D341Med (cell line): ENCODE measurements around the gene COL21A1.

Experiments
- DNase-seq: peaks from one replicate; pipeline ENCODE4 v3.0.0; 2012; ENCODE audit warnings: low spot score

Gene COL21A1

DNA sequence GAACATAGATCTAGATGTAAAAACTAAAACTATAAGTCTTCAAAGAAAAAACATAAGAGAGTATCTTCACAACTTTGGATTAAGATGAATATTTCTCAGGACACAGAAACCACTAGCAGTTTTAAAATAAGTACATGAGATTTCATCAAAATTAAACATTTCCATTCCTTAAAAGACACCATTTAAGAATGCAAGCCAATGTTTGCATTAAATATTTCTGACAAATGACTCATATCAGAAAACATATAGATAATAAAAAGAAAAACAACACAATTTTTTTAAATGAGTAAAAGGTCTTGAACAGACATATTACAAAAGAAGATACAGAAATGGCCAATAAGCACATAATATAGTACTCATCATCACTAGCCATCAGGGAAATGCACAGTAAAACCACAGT, 59.7 kb downstream of the COL21A1 start:
- no peak for DNase-seq

DNA sequence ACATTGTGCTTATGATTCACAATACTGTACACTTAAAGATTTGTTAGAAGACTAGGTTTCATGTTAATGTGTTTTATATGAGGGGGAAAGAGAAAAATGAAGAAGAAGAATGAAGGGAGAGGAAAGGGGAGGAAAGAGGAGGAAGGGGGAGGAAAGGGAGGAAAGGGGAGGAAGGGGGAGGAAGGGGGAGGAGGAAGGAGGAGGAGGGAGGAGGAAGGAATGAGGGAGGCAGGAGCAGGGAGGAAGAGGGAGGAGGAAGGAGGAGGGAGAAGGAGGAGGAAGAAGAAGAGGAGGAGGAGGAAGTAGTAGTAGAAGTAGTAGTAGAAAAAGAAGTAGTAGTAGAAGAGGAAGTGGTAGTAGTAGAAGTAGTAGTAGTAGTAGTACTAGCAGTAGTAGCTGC, 70.6 kb downstream of the COL21A1 start:
- DNase-seq, result no peak

DNA sequence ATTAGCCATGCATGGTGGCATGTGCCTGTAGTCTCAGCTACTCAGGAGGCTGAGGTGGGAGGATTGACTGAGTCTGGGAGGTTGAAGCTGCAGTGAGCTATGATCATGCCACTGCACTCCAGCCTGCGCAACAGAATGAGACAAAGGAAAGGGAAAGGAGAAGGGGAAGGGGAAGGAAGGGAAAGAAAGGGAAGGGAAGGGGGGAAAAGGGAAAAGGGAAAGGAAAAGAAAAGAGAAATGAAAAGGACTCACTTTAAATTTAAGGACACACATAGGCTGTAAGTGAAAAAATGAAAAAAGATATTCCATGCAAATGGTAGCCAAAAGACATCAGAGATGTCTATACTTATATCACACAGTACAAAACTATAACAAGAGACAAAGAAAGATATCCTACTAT, 74.2 kb downstream of the COL21A1 start:
- DNase-seq, result no peak

DNA sequence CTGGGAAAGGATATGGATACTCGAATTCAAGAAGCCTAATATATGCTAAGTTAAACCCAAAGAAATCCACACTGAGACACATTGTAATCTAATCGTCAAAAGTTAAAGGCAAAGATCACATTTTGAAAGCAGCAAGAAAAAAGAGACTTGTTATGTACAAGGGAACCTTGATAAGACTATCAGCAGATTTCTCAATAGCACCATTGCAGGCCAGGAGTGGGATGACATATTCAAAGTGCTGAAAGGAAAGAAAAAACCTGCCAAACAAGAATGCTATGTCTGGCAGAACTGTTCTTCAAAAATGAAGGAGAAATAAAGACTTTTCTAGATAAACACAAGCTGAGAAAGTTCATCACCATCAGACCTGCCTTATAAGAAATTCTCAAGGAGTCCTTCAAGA, 75.2 kb downstream of the COL21A1 start:
- no peak for DNase-seq

DNA sequence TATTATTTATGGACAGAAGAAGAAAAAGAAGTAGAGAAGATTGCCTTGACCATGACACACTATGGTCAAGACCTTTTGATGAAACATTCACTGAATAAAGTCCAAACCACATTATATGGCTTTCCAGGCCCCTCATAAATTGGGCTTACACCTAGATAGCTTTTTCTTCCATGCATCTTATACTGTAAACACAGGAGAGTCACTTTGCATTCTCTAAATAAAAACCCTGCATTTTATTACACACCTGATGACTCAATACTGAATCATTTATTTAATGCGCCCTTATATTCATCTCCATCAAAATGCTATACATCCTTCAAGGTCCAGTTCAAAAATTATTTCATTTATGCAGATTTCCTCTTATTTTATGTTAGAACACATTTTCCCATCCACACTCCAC, 78.0 kb downstream of the COL21A1 start:
- DNase-seq, result no peak

DNA sequence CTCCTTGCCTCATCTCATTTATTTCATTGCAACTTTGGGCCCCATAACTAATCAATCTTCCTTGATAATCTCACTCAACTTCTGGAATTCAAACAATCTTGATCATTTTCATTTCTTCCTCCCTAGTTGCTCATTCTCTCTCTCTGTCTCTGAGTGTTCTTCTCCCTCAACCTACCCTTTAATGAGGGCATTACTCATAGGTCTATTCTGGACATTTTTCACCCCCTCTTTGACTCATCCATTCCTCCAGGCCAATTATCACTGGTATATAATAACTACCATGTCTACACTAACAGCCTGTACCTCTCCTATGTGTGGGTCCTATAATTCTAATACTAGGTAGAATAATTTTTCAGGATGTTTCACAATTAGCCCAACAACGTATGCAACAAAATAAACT, 78.8 kb downstream of the COL21A1 start:
- DNase-seq, result no peak

DNA sequence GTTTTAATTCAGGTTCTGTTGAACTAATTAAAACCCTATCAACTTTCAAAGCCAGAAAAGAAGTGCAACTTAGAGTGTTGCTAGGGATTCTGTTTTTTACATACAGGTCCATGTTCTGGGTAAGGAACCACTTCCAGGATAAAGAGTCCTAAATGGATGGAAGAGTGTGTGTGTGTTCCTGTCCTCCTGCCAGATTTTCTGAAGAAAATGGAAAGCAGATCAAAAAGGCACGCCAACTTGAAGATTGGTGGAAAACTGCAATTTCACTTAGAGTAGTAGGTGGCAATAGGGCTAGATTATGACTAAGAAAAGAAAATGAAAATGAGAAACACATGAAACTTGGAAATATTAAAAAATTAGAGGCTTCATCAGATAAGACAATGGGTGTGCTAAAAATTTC, 85.3 kb downstream of the COL21A1 start:
- no peak for DNase-seq

DNA sequence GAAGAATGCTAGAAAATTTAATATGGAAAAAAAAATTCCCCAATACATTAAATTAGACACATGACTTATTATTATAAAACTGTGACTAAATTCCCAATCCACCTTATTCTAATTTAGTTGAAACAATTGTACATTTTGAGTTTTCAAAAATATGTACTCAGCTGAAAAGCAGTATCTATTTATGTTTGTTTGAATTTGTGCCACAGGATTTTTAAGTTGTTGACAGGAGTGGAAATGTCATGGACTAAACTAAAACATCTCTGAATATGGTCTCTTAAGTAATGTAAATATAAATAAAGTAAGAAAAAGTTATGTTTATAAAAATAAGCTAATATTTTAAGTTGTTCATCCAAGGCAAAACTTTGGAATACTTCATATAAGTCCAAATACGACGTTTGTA, 86.9 kb downstream of the COL21A1 start:
- DNase-seq, result no peak

DNA sequence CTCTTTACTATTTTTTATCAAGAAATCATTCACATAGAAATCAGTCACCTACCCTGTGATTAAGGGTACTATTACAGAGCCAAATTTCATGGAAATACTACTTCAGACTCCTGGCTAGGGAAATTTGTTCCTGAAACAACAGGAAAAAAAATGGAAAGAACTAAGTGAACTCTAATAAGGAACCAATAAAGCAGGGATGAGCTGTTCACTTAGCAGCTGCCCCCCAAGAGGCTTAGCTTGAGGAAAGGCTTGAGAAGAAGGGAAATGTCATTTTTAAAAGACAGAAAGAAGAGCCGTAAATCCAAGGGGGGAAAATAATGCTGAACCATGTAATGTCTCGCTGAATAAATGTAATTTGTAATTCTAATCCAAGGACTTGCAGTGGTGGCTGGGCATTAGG, 88.8 kb downstream of the COL21A1 start:
- no peak for DNase-seq

DNA sequence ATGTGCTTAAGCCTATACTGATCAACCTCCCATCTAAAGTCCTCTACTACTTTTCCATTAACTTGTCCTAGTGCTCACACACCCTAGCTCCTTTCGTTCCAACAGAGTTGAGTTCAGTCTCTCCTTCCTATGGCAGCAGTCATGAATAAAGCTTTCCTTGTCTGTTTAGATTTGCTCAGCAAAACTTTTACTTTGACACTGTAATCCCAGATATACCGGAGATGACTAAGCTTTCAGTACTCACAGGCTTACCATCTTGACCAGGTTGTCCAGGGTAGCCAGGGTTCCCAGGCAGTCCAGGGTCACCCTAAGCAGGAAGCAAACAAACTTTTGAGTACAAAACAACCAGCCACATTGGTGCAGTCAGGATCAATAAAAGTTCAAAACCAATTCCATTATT, 90.7 kb downstream of the COL21A1 start:
- no peak for DNase-seq

DNA sequence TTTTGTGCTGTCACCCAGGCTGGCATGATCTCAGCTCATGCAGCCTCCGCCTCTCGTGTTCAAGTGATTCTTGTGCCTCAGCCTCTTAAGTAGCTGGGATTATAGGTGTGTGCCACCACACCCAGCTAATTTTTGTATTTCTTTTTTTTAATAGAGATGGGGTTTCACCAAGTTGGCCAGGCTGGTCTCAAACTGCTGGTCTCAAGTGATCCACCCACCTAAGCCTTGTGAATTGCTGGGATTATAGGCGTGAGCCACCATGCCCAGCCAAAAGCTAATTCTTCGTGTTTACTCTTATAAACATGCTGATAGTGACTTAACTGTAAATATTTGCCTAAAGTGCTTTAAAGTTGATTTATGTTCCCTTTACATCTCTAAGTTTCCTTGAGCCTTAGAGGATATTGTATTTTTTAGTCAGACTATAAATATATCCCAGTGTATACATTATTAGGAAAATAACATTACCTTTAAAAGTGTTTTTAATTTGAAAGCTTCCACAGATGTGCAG, 91.7 kb downstream of the COL21A1 start:
- no peak for DNase-seq

DNA sequence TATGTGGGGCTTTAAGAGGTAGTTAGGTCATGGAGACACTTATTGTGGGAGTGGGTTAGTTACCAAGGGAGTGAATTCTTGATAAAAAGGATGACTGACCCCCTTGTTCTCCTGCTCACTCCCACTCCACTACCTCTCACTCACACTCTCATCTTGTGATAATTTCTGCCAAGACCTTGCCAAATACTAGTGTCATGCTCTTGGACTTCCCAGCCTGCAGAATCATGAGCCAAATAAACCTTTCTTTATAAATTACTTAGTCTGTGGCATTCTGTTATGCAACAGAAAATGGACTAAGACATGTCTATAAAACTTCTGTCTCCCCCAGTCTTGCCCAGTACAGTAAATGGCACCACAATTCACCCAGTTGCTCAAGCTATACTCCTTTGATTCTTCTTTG, 93.3 kb downstream of the COL21A1 start:
- DNase-seq, result no peak

DNA sequence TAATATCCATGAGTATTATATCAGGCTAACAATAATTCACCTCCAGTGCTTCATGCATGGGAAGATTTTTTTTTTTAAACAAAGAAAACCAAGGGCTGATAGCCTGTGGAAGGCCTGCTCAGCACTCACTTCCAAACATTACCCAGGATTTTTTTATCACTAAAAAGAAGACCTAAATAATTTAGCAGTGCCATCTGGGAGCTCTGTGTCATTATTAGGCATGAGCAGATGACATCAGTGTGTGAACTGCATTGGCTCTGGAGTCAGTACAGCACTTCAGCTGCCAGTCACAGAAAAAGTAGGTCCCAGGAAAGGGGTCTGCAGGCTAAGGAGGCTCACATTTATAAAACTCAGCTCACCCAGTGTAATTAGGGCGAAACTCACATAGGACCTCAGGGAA, 94.8 kb downstream of the COL21A1 start:
- DNase-seq, result no peak

DNA sequence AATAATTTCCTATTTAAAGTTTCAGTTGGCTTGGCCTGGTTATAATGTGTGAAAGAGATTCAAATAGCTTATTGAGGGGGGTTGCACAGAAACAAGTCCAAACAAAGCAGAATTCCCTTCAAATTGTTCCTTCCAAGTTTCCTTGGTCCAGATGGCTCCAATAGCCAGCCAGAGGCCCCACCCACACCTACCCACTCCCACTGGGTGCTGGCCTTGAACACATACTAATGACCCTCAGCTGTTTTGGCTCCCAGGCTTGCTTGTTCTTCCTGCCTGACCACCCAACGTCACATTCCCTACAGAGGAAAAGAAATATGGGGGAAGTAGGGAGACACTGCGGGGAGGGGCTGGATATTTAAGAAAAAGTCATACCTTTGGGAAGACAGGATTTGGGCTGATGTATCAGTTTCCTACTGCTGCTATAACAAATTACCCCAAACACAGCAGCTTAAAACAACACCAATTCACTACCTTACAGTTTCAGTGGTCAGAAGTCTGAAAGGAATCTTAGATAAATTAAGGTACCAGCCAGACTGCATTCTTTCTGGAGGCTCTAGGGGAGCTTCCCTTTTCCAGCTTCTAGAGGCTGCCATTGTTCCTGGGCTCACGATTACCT, 95.7 kb downstream of the COL21A1 start:
- DNase-seq, result no peak

DNA sequence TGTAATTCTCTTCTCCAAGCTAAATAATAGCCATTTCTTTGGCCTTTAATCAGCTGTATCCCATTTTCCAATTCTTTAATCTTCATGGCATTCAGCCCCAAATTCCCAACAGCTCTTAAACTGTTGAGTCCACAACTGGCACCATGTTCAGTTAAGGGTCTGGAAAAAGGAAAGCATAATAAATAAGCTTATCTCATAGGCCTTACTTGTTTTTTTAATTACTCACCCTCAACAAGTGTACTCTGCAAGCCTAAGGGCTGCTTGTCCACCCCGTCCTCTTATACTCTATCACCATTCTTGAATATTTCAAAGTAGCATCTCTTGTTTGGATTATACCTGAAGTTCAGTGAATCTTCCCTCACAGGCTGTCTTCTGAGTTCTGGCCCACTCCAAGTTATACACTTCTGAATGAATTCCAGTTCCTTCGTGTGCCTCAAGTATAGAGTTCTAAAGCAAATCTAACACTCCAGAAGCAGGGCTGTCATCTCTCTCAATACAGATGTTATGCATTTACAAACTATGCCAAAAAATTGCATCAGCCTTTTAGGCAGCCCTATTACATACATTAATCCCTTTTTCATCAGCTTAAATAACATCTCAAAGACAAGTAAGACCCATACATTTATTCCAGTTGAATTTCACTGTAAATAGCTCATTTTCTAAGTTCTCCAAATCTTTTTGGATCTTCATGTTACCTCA, 98.7 kb downstream of the COL21A1 start:
- no peak for DNase-seq

DNA sequence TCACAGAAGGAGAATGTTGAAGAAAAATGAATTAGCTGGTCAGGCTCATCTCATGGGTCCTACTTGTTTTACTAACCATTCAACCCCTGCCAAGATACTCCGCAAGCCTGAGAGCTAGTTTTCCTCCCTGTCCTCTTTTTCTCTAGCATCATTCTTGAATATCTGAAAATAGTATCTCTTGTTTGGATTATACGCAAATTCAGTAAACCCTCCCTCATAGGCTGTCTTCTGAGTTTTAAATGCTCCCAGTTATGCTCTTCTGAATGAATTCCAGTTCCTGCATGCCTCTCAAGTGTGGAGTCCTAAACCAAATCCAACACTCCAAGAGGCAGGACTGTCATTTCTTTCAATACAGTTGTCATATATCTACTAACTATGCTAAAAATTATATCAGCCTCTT, 99.6 kb downstream of the COL21A1 start:
- DNase-seq, result no peak

DNA sequence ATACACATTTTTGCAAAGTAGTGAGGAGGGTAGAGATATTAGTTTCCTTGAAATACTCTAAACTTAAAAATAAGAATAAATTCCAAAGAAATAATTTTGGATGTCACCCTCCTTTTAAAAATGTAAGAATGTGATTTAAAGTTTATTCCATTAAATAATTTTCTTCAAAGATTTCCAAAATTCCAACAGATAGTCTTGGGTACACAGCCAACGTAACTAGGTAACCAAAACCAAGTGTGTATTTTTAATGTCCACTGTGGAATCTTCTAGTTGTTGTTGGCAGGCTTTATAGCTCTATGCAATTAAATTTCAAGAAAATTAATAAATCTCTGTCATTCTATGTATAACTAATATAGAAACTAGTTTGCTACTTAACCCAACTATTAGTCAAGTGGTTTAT, 101.3 kb downstream of the COL21A1 start:
- no peak for DNase-seq

DNA sequence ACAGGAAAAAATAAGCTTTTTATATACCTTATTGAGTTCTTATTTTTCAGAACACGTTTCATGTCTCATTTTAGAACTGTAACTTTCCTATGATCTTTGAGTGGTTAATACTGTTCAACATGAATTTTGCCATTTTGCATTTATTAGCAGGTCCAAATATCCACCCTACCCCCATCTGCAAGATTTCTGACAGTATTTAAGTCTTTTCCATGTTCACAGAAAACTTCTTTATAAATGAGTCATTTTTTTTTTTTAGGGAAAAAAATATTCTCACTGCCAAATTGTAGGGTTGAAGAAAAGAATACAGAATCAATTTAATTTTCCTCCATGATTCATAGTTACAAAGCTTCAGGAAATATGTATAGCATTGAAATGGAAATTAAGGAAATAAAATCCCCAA, 101.8 kb downstream of the COL21A1 start:
- DNase-seq, result no peak

DNA sequence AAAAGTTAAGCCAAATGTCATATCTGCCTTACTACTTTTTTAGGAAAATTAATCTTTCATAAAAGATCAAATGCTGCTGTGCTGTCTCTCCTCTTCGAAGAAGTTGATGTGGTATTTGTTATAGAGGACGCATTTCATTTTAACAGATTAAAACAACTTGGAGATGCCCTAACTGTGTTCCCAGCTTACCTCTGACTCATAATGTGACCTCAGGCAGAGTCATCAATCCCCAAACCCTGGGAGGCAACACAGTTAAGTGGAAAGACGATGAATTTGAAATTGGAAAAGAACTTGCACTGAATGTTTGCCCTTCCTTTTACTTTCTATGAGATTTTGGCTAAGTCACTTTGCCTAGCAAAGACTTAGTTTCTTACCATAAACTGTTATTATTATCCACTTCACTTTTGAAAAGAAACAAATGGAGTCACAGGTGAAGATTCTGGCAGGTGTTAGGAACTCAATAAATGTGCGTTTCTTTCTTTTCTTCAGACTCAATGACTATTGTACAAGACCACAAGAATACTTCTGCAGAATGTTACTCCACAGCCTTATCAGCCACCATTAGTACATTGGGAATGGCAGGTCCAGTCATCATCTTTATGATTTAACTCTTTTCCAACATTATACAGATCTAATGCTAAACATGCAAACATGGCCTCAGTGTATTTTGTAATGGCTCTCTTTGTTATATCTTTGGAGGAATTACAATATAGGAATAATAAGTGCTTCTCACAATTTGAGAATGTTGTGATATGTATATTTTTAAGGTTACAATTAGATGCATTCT, 102.6 kb downstream of the COL21A1 start:
- DNase-seq, result no peak

DNA sequence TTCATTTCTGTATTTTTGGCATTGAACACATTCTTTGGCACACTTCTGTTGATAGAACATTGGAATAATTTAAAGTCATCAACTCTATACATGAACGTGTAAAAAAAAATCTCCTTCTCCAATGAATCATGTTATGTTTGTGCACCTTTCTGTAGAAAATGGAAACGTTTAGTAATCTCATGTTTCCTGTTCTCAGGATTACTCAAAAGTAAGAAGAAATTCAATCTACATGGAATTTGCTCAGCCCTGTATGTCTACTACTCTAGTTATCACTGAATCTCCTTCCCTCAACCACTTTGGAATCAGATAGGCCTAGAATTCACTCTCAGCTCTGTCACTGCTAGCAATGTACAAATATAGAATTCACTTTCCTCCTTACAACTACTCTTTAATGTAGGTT, 103.6 kb downstream of the COL21A1 start:
- DNase-seq, result no peak

DNA sequence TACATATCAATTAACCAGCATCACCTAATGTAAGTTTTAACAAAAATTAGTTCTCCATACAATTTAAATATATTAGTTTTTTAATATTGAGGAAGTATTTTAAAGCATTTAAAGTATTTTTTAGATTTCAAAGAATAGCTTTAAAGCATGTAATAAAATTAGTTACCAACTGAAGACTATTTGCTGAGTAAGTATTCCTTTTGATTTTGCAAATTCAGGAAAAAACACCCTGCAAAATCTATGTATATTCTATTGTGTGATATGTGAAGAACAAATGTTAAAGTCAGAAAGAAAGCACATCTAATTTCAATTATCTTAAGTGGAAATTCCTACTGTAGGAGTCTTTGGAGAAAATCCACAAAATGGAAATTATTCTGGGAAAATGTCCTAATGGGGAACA, 107.3 kb downstream of the COL21A1 start:
- DNase-seq, result no peak

DNA sequence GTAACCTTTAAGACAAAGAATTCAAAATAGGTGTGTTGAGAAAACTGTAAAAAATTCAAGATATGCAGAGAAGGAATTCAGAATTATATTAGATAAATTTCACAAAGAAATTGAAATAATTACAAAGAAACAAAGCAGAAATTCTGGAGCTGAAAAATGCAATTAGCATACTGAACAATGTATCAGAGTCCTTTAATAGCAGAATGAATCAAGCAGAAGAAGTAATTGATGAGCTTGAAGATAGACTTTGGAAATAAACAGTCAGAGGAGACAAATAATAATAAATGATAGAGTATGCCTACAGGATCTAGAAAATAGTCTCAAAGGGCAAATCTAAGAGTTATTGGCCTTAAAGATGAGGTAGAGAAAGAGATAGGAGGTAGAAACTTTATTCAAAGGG, 131.7 kb downstream of the COL21A1 start:
- DNase-seq, result no peak

DNA sequence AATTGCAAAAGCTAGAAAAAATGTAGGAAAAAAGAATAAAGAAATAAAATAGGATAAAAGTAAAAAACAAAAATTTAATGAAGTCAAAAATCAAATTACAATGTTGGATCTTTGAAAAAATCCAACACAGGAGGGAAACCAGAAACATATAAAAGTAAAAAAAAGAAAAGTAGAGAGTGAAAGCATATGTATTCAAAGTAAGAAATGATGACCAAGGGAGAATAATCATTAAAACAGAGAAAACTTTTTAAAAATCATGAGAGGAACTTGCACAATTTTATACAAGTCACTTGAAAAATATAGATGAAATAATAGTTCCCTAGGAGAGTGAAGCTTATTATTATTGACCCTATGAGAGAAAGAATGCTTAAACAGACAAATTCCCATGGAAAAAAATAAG, 138.2 kb downstream of the COL21A1 start:
- DNase-seq, result no peak
